SK-MEL-5 (cell line): Measurements from ENCODE around the gene RPL35. TPM values are rescaled to one million over a fixed set of nuclear protein-coding genes. Genes with fewer than 3 reads are reported as not detected.

Experiments used
- DNase-seq: peaks from one replicate; pipeline ENCODE4 v3.0.0-alpha.2; 2016; ENCODE audit warnings: low read depth, low spot score
- in situ Hi-C: cut with HindIII; loops from 2 replicates; pipeline ENCODE4 v1.10.0; 2016; ENCODE audit warnings: low sequenced_read_pairs, high pct_unique_total_duplicates, low pct_unique_long_range_greater_than_20kb
- polyA plus RNA-seq, 2 experiments: library from polyadenylated mRNA; depleted of rRNA; stranded (reverse); fragments of >200 nt; gene quantifications; 2 replicates each; pipeline ENCODE4 v1.2.3, GENCODE V29; 2015
- total RNA-seq: library from RNA; depleted of rRNA; stranded (reverse); fragments of >200 nt; shearing (Covaris generic); gene quantifications from 2 replicates; pipeline ENCODE4 v1.2.3, GENCODE V29; 2014; rRNA removed

Gene RPL35
- 2,870 and 3,852 TPM in 2 replicates for total RNA-seq
- polyA plus RNA-seq (2015; cell fraction: cytosol; rRNA removed), result 2,353 and 3,749 TPM in 2 replicates
- 255 and 365 TPM in 2 replicates for polyA plus RNA-seq (2015; cell fraction: nucleus; rRNA removed)

GRCh38 chr9:124861342-124862229, at the start of gene RPL35, which contains the start of gene ARPC5L:
Gene RPL35, minus strand, starts transcription at chr9:124861957. Its CDS starts 45 bp downstream, at chr9:124861912.
Gene ARPC5L, plus strand, starts transcription at chr9:124862130. Its CDS starts 7,161 bp downstream, at chr9:124869291.
- in situ Hi-C loops, result no loop called here
- peak; percentile 90 for DNase-seq

GRCh38 chr9:124908098-124908497, 46.3 kb upstream of the RPL35 start:
- DNase-seq, result no peak
- in situ Hi-C loops, result no loop called here

GRCh38 chr9:124906966-124907365, 45.2 kb upstream of the RPL35 start:
- in situ Hi-C loops, result no loop called here
- DNase-seq, result no peak

GRCh38 chr9:124899845-124900244, 38.1 kb upstream of the RPL35 start:
- DNase-seq, result no peak
- in situ Hi-C loops, result loop anchor here (25.0 kb wide), 1 partner anchor 138 kb away; the partner anchor contains the start of gene NR6A1

- in situ Hi-C loops, result loop anchor here (25.0 kb wide), 1 partner anchor 136 kb away; the partner anchor contains the start of gene NR6A1
These were observed 36.1 kb upstream of the RPL35 start for GRCh38 chr9:124897570-124898460.

GRCh38 chr9:124894741-124895170, 33.0 kb upstream of the RPL35 start:
- DNase-seq, result peak; percentile 74
- in situ Hi-C loops, result loop anchor here (25.0 kb wide), 1 partner anchor 132 kb away; the partner anchor contains the start of gene NR6A1

More at GRCh38 chr9:124897570-124898460, 36.1 kb upstream of the RPL35 start:
- peak; percentile 71 for DNase-seq

- in situ Hi-C loops, result loop anchor here (25.0 kb wide), 1 partner anchor 132 kb away; the partner anchor contains the start of gene NR6A1
- no peak for DNase-seq
These were observed 32.4 kb upstream of the RPL35 start for GRCh38 chr9:124894035-124894740.

- in situ Hi-C loops, result loop anchor here (25.0 kb wide), 1 partner anchor 128 kb away; the partner anchor contains the start of gene NR6A1
These were observed 28.4 kb upstream of the RPL35 start for GRCh38 chr9:124890179-124890578.

GRCh38 chr9:124889006-124889405, 27.2 kb upstream of the RPL35 start:
- in situ Hi-C loops, result loop anchor here (25.0 kb wide), 1 partner anchor 127 kb away; the partner anchor contains the start of gene NR6A1
- no peak for DNase-seq

More at GRCh38 chr9:124890179-124890578, 28.4 kb upstream of the RPL35 start:
- no peak for DNase-seq

GRCh38 chr9:124887832-124888231, 26.1 kb upstream of the RPL35 start:
- in situ Hi-C loops, result loop anchor here (25.0 kb wide), 1 partner anchor 126 kb away; the partner anchor contains the start of gene NR6A1
- no peak for DNase-seq

- in situ Hi-C loops, result loop anchor here (25.0 kb wide), 1 partner anchor 125 kb away; the partner anchor contains the start of gene NR6A1
- no peak for DNase-seq
These were observed 25.2 kb upstream of the RPL35 start for GRCh38 chr9:124886866-124887492.

- in situ Hi-C loops, result loop anchor here (25.0 kb wide), 1 partner anchor 124 kb away; the partner anchor contains the start of gene NR6A1
- DNase-seq, result no peak
These were observed 24.7 kb upstream of the RPL35 start for GRCh38 chr9:124886461-124886860.

- no peak for DNase-seq
- in situ Hi-C loops, result loop anchor here (25.0 kb wide), 1 partner anchor 123 kb away; the partner anchor contains the start of gene NR6A1
These were observed 23.8 kb upstream of the RPL35 start for GRCh38 chr9:124885551-124885950.

GRCh38 chr9:124884376-124884775, 22.6 kb upstream of the RPL35 start:
- no peak for DNase-seq
- in situ Hi-C loops, result loop anchor here (25.0 kb wide), 1 partner anchor 122 kb away; the partner anchor contains the start of gene NR6A1

- in situ Hi-C loops, result loop anchor here (25.0 kb wide), 1 partner anchor 120 kb away; the partner anchor contains the start of gene NR6A1
- DNase-seq, result no peak
These were observed 20.5 kb upstream of the RPL35 start for GRCh38 chr9:124882231-124882630.
